Keratinocyte (primary cell): Measurements from ENCODE around the gene CHD3.

Experiments
- EZH2 ChIP-seq: IDR thresholded peaks from one replicate; pipeline ENCODE4 v1.6.1; 2012; ENCODE audit warnings: inconsistent platforms, mild to moderate bottlenecking, low read length, moderate library complexity
- TF ChIP-seq, protein P1 (sequence below), 3 experiments: IDR thresholded peaks in 1 of 3; conservative IDR thresholded peaks in 1 of 3; optimal IDR thresholded peaks in 1 of 3; 2 replicates in 2 of 3; 3 replicates in 1 of 3; pipeline versions ENCODE3 to v1.5.1; 2011; ENCODE audit warnings: low read length in 3 of 3, mild to moderate bottlenecking in 3 of 3, moderate library complexity in 2 of 3, control low read depth in 1 of 3, inconsistent platforms in 1 of 3; ENCODE audit not compliant: insufficient read depth in 2 of 3; ENCODE audit errors: extremely low read depth in 1 of 3

GRCh38 chr17:7839876-7840261 lies 48.7 kb upstream of the CHD3 start:
- TF ChIP-seq EZH2, result no peak
- TF ChIP-seq, protein P1, sequence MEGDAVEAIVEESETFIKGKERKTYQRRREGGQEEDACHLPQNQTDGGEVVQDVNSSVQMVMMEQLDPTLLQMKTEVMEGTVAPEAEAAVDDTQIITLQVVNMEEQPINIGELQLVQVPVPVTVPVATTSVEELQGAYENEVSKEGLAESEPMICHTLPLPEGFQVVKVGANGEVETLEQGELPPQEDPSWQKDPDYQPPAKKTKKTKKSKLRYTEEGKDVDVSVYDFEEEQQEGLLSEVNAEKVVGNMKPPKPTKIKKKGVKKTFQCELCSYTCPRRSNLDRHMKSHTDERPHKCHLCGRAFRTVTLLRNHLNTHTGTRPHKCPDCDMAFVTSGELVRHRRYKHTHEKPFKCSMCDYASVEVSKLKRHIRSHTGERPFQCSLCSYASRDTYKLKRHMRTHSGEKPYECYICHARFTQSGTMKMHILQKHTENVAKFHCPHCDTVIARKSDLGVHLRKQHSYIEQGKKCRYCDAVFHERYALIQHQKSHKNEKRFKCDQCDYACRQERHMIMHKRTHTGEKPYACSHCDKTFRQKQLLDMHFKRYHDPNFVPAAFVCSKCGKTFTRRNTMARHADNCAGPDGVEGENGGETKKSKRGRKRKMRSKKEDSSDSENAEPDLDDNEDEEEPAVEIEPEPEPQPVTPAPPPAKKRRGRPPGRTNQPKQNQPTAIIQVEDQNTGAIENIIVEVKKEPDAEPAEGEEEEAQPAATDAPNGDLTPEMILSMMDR (optimal IDR thresholded peaks at IDR 0.05 in 1 of 3, IDR thresholded peaks at IDR 0.05 in 1 of 3, conservative IDR thresholded peaks at IDR 0.05 in 1 of 3; ENCODE audit: extremely low read depth in 1 of 3, insufficient read depth in 2 of 3, low read length in 3 of 3), result no peak
